Measurements from ENCODE around the gene CCDC196.
"Not testable (repeated sequence)": the region's sequence is repeated elsewhere in the genome, so short reads cannot be mapped to it uniquely, and the experiment has no call there.

Gene CCDC196

DNA sequence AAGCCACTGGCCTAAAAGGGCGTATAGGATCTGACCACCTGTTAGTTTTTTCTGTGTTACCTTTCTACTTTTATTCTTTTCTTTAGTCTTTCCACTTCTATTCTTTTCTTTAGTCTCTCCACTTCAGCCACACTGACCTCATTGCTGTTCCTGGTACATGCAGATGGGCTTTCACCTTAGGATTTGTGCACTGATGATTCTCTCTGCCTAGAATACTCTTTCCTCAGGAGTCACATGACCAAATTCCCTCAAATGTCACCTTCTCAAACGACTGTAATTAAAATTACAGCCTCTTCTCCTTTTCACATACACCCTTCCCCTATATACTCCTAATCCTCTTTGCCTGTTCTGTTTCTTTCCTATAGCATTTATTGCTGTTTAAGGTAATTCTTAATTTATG, 57.8 kb downstream of the CCDC196 start:
- no peak overlapping the region for H3K4me3 ChIP-seq (ENCODE audit: low read depth, low read length)
- TF ChIP-seq, protein P1, sequence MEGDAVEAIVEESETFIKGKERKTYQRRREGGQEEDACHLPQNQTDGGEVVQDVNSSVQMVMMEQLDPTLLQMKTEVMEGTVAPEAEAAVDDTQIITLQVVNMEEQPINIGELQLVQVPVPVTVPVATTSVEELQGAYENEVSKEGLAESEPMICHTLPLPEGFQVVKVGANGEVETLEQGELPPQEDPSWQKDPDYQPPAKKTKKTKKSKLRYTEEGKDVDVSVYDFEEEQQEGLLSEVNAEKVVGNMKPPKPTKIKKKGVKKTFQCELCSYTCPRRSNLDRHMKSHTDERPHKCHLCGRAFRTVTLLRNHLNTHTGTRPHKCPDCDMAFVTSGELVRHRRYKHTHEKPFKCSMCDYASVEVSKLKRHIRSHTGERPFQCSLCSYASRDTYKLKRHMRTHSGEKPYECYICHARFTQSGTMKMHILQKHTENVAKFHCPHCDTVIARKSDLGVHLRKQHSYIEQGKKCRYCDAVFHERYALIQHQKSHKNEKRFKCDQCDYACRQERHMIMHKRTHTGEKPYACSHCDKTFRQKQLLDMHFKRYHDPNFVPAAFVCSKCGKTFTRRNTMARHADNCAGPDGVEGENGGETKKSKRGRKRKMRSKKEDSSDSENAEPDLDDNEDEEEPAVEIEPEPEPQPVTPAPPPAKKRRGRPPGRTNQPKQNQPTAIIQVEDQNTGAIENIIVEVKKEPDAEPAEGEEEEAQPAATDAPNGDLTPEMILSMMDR (IDR thresholded peaks at IDR 0.05; ENCODE audit: low read depth, low read length, missing control alignments), result no peak
- DNase-seq (ENCODE audit: low read depth), result no peak

DNA sequence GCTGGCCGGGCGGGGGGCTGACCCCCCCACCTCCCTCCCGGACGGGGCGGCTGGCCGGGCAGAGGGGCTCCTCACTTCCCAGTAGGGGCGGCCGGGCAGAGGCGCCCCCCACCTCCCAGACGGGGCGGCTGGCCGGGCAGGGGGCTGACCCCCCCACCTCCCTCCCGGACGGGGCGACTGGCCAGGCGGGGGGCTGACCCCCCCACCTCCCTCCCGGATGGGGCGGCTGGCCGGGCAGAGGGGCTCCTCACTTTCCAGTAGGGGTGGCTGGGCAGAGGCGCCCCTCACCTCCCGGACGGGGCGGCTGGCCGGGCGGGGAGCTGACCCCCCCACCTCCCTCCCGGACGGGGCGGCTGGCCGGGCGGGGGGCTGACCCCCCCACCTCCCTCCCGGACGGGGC, 59.0 kb downstream of the CCDC196 start:
- not testable (repeated sequence) for H3K4me3 ChIP-seq (ENCODE audit: low read depth, low read length); DNase-seq (ENCODE audit: low read depth)

DNA sequence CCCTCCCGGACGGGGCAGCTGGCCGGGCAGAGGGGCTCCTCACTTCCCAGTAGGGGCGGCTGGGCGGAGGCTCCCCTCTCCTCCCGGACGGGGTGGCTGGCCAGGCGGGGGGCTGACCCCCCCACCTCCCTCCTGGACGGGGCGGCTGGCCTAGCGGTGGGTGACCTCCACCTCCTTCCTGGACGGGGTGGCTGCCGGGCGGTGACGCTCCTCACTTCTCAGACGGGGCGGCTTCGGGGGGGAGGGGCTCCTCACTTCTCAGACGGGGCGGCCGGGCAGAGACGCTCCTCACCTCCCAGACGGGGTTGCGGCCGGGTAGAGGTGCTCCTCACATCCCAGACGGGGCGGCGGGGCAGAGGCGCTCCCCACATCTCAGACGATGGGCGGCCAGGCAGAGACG, 59.6 kb downstream of the CCDC196 start:
- H3K4me3 ChIP-seq (ENCODE audit: low read depth, low read length); DNase-seq (ENCODE audit: low read depth): not testable (repeated sequence)
